Activated naive CD4-positive, alpha-beta T cell treated with anti-CD3 and anti-CD28 coated beads, Interleukin-2, amount 50 U/mL, for 24 hours (primary cell): ENCODE data around the gene ZNF480.
"Not testable (repeated sequence)": the region's sequence is repeated elsewhere in the genome, so short reads cannot be mapped to it uniquely, and the experiment has no call there.

Experiments used
- H3K27ac Mint-ChIP-seq: one replicate; pipeline ENCODE4 v1.8.0; 2021; ENCODE audit warnings: mild to moderate bottlenecking, mixed read lengths
- H3K27me3 Mint-ChIP-seq: one replicate; pipeline ENCODE4 v1.8.0; 2021; ENCODE audit warnings: mixed read lengths
- H3K36me3 Mint-ChIP-seq: one replicate; pipeline ENCODE4 v1.8.0; 2021; ENCODE audit warnings: mixed read lengths
- H3K4me1 Mint-ChIP-seq: one replicate; pipeline ENCODE4 v1.8.0; 2021; ENCODE audit warnings: mixed read lengths
- H3K4me3 Mint-ChIP-seq: one replicate; pipeline ENCODE4 v1.8.0; 2021; ENCODE audit warnings: mild to moderate bottlenecking, mixed read lengths
- H3K9me3 Mint-ChIP-seq: one replicate; pipeline ENCODE4 v1.8.0; 2021; ENCODE audit warnings: mixed read lengths

The ZNF480 gene

DNA sequence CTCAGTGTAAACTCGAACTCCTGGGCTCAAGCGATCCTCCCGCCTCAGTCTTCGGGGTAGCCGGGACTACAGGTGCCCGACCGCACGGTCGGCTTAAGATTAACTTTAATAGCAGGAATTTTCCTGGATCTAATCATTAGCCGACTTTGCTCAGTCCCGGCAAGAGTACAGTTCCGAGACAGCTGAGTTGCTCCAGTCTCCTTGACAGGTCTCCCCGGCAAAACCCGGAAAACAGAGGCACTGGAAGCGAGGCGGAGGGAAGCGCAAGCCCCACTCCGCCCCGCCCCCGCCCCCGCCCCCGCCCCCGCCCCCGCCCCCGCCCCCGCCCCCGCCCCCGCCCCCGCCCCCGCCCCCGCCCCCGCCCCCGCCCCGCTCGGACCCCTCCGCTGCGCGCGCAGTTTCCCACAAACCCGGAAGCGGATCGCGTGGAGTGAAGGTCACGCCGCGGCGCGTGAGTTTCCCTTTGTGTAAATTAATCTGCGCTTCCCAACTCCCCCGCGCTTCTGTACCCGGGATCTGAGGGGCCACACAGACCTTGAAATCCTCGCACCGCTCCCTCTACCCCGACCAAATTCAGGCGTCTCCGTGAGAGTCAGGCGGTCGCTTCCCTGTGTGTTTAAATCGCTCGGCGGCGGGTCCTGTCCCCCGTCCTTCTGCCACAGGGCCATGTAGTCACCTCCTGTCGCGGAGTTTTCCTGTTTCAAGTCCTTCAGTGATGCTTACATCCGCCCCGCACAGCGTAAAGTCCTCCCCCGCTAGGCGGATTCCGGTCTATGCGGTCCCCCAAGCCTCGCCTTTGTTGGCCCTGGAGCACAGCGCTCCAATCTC, at the start of gene ZNF480:
TSS of gene ZNF480 (plus strand) at position 397 of the 828 bp plus-strand sequence. CDS start 3,244 bp downstream, outside the sequence.
- peaks cover 44% of the 10 kb centered on the region for H3K36me3 Mint-ChIP-seq

DNA sequence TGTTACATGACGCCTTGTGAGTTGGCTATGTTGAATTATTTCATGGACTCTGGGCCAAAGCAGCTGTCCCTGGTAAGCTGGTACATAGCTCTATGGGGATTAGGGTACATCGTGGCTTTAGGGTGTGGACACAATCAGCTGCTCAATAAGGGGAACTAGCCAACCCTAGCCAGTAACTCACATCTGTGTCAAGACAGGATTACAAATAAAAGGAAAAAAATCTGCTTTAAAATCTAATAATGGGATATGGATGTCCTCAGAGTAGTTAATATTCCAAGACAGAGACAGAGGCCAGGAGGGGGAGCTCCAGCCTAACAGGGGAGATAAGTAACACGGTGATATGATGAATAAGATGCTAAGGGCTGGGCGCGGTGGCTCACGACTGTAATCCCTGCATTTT, 48.7 kb upstream of the ZNF480 start:
- no peaks in the 10 kb centered on the region for H3K4me1 Mint-ChIP-seq
- H3K4me3 Mint-ChIP-seq: no peak overlapping the region
- no peak overlapping the region for H3K27ac Mint-ChIP-seq
- no peaks in the 10 kb centered on the region for H3K36me3 Mint-ChIP-seq
- no peaks in the 10 kb centered on the region for H3K27me3 Mint-ChIP-seq
- H3K9me3 Mint-ChIP-seq: no peaks in the 10 kb centered on the region

More for the DNA sequence above, at the start of gene ZNF480:
- H3K27me3 Mint-ChIP-seq: no peaks in the 10 kb centered on the region
- peaks cover 19% of the 10 kb centered on the region for H3K4me1 Mint-ChIP-seq
- peaks cover 28% of the 10 kb centered on the region for H3K9me3 Mint-ChIP-seq
- H3K4me3 Mint-ChIP-seq: peak within 1 kb of the TSS; percentile 96
- peak within 1 kb of the TSS; percentile 99 for H3K27ac Mint-ChIP-seq

DNA sequence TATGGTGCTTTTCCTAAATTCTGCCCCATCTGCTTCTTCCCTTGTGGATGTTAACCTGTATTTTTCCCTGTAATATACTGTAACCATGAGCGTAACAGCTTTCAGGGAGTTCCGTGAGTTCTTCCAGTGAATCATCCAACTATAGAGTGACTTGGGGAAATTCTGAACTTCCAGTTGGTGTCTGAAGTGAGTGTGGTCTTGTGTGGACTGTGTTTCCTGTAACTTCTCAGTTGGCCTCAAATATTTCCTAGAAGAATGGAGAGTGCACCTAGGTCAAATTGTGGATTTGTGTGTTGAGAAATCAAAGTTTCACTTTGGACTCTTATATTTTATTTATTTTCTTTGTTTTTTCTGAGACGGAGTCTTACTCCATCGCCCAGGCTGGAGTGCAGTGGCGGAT, 38.5 kb upstream of the ZNF480 start:
- no peak overlapping the region for H3K27ac Mint-ChIP-seq
- H3K27me3 Mint-ChIP-seq: no peaks in the 10 kb centered on the region
- no peaks in the 10 kb centered on the region for H3K4me1 Mint-ChIP-seq
- no peak overlapping the region for H3K4me3 Mint-ChIP-seq
- peaks cover 4% of the 10 kb centered on the region for H3K36me3 Mint-ChIP-seq
- H3K9me3 Mint-ChIP-seq: no peaks in the 10 kb centered on the region

DNA sequence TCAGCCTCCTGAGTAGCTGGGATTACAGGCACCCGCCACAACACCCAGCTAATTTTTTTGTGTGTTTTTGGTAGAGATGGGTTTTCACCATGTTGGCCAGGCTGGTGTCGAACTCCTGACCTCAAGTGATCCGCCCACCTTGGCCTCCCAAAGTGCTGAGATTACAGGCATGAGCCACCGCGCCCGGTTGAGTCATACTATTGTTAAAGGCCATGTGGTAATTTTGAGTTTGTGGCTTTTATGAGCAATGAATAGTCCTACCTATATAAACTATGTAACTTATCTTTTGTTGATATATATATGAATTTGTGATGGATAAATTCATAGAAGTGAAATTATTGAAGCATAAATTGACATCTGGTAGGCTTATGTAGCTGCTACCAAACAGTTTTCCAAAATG, 31.4 kb upstream of the ZNF480 start:
- H3K9me3 Mint-ChIP-seq, H3K27me3 Mint-ChIP-seq, H3K4me1 Mint-ChIP-seq, H3K27ac Mint-ChIP-seq, H3K4me3 Mint-ChIP-seq: not testable (repeated sequence)
- H3K36me3 Mint-ChIP-seq: peaks cover 11% of the 10 kb centered on the region

DNA sequence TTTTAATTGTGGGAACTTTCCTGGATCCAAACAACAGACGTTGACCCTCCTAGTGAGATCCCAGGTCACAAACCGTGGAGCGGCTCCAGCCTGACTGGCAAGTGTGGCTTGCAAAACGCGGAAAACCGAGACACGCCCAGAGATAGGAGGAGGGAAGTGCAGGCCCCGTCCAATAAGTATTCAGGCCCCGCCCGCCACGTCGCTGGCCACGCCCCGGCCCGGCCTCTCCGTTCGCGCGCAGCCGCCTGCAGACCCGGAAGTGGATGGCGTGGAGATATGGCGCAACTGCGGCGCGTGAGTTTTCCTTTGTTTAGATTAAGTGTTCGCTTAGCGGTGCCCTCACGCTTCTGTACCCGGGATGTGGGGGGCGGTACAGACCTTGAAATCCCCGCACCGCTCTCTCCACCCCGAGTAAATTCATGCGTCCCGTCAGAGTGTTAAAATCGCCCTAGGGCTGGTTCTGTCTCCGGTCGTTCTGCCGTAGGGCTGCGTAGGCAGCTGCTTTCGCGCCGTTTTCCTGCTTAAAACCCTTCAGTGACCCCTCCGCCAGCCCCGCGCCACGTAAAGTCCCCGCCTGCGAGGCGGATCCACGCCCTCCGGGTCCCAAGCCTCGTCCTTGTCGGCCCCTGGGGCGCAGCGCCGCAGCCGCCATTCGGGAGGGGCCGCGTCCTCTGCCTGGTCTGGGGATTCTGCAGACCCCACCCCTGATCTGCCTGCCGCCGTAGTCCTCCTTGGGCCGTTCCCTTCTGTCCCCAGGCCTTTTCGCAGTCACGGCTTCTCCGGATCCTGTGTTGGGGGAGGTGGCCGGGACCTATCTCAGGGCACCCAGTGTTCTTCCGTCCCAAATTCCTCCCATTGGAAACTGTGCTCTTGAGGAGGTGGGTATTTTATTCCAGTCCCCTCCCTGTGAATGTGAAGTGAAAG, 27.4 kb upstream of the ZNF480 start, which contains the start of gene ZNF766:
TSS of gene ZNF766 (plus strand) at position 250 of the 924 bp plus-strand sequence. CDS start at position 277, 27 bp downstream.
- Mint-ChIP-seq H3K27ac (peak within 1 kb of the TSS; percentile 97), H3K4me1 (peaks cover 41% of the 10 kb centered on the region), H3K9me3 (peaks cover 23% of the 10 kb centered on the region), H3K27me3 (no peaks in the 10 kb centered on the region), H3K4me3 (peak within 1 kb of the TSS; percentile 99), H3K36me3 (peaks cover 31% of the 10 kb centered on the region)

DNA sequence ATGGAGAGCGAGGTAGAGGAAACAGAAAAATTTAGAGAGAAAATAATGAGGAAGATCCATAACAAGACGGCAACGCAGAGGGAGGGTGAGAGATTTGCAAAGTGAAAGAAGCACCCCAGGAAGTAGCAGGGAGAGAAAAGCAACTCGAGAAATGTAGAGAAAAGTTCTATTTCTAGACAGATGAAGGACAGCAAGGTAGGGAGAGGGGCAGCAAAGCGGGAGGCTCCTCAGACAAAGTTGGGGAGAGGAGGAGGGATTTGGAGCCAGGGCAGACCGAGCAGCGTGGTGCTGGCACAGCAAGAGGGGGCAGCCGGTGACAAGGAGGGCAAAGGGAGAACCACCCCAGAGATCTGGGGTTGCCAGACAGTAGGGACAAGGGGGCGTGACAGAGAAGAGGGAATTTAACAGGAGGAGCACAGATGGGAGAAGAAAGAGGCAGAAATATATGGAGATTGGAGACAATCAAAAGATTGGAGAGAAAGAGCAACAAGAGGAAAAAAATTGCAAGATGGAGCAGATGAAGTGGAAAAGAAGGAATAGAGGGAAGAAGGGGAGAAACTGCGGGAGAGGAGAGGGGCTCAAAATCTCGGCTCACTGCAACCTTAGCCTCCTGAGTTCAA, 26.6 kb upstream of the ZNF480 start:
- Mint-ChIP-seq H3K36me3 (peaks cover 36% of the 10 kb centered on the region), H3K9me3 (peaks cover 25% of the 10 kb centered on the region), H3K27ac (peak overlapping the region; percentile 97), H3K27me3 (no peaks in the 10 kb centered on the region), H3K4me3 (peak overlapping the region; percentile 99), H3K4me1 (peaks cover 44% of the 10 kb centered on the region)

DNA sequence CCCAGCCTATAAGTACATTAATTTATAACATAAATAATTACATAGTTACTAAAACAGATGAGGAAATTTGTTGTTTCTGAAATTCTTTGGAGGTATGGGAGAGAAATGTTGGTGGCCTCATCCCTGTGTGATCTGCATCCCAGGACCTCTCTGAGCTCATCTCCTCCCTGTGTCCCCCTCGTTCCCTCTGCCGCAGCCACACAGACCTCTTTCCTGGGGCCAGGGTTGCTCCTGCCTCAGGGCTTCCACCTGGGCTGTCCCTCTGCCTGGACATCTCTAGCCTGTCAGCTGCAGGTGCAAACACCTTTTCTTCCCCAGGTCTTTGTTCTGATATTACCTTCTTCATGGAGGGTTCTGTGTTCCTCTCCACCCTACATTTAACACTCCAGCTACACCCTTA, 23.7 kb upstream of the ZNF480 start:
- Mint-ChIP-seq H3K36me3 (peaks cover 54% of the 10 kb centered on the region), H3K27me3 (no peaks in the 10 kb centered on the region), H3K4me3 (peak overlapping the region; percentile 42), H3K27ac (no peak overlapping the region), H3K9me3 (peaks cover 31% of the 10 kb centered on the region), H3K4me1 (peaks cover 52% of the 10 kb centered on the region)

DNA sequence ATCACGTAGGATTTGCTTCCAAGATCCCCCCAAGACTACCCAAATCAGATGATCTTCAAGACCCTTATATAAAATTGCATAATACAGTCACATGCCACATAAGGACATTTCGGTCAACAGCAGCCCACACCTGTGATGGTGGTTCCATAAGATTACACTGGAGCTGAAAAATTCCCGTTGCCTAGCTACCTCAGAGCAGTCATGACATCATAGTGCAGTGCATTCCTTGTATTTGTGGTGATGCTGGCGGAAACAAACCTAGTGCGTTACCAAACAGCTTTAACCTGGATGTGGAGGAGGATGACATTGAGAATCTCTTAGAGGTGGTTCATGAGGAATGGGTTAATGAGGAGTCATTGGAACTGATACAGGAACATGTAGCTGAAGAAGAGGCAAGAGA, 22.8 kb upstream of the ZNF480 start:
- H3K27me3 Mint-ChIP-seq: no peaks in the 10 kb centered on the region
- peaks cover 36% of the 10 kb centered on the region for H3K9me3 Mint-ChIP-seq
- no peak overlapping the region for H3K27ac Mint-ChIP-seq
- H3K36me3 Mint-ChIP-seq: peaks cover 62% of the 10 kb centered on the region
- peaks cover 55% of the 10 kb centered on the region for H3K4me1 Mint-ChIP-seq
- no peak overlapping the region for H3K4me3 Mint-ChIP-seq

DNA sequence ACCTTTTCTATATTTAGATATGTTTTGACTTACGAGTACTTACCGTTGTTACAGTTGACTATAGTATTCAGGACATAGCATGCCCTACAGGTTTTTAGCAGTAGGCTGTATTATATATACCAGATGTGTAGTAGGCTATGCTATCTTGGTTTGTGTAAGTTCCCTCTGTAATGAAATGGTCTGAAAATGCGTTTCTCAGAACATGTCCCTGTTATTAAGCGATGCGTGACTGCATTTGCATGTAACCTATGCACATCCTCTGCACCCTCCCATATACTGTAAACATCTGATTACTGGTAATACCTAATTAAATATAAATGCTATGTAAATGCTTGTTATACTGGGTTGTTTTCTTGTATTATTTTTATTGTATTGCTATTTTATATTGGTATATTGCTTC, 21.0 kb upstream of the ZNF480 start:
- Mint-ChIP-seq H3K27ac (no peak overlapping the region), H3K4me3 (no peak overlapping the region), H3K4me1 (peaks cover 44% of the 10 kb centered on the region), H3K27me3 (no peaks in the 10 kb centered on the region), H3K9me3 (peaks cover 36% of the 10 kb centered on the region), H3K36me3 (peaks cover 58% of the 10 kb centered on the region)

DNA sequence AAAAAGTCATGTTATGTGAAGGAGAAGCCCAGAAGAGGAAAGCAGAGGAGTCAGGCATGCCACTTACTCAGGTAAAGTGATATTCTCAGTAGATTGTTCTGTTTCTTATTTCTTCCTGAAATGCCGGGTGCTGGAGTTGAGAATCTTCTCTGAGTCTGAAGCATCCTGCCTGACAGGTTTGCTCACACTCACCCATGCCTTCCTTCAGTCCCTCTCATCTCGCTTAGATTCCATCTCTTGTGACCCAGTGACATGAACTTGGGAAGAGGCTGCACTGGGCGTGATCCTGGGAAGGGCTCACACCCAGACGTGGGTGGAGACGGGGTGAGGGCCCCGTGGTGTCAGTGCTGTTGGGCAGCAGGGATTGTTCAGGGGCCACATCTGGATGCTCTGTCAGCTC, 19.5 kb upstream of the ZNF480 start:
- peaks cover 63% of the 10 kb centered on the region for H3K36me3 Mint-ChIP-seq
- peaks cover 30% of the 10 kb centered on the region for H3K9me3 Mint-ChIP-seq
- H3K4me1 Mint-ChIP-seq: peaks cover 31% of the 10 kb centered on the region
- H3K4me3 Mint-ChIP-seq: no peak overlapping the region
- H3K27ac Mint-ChIP-seq: no peak overlapping the region
- no peaks in the 10 kb centered on the region for H3K27me3 Mint-ChIP-seq

DNA sequence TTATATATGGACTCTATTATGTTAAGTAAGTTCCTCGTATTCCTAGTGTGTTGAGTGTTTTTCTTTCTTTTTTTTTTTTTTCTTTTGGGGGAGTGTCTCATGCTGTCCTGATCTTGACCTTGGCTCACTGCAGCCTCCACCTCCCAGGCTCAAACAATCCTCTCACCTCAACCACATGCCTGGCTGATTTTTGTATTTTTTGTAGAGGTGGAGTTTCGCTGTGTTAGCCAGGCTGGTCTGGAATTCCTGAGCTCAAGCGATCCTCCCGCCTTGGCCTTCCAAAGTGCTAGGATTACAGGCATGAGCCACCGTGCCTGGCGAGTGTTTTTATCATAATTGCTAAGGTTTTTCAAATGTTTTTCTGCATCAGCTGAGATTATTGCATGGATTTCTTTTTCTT, 10.7 kb upstream of the ZNF480 start:
- Mint-ChIP-seq H3K27ac (no peak overlapping the region), H3K27me3 (no peaks in the 10 kb centered on the region), H3K36me3 (peaks cover 72% of the 10 kb centered on the region), H3K4me3 (no peak overlapping the region), H3K9me3 (peaks cover 19% of the 10 kb centered on the region), H3K4me1 (no peaks in the 10 kb centered on the region)

DNA sequence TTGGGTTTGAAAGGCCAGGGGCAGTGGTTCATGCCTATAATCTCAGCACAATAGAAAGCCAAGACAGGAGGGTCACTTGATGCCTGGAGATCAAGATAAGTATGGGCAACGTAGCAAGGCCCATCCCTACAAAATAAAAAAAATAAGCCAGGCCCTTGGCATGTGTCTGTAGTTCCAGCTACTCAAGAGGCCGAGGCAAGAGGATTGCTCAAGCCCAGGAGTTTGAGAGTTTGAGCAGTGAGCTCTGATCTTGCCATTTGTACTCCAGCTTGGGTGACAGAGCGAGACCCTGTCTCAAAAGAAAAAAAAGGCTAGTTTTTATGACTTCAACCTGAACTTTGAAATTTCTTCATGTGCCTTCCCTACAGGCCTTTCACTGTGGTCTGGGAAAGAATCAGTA, 5.2 kb upstream of the ZNF480 start:
- no peak overlapping the region for H3K4me3 Mint-ChIP-seq
- no peaks in the 10 kb centered on the region for H3K4me1 Mint-ChIP-seq
- H3K27me3 Mint-ChIP-seq: no peaks in the 10 kb centered on the region
- H3K27ac Mint-ChIP-seq: no peak overlapping the region
- H3K9me3 Mint-ChIP-seq: peaks cover 19% of the 10 kb centered on the region
- H3K36me3 Mint-ChIP-seq: peaks cover 39% of the 10 kb centered on the region

DNA sequence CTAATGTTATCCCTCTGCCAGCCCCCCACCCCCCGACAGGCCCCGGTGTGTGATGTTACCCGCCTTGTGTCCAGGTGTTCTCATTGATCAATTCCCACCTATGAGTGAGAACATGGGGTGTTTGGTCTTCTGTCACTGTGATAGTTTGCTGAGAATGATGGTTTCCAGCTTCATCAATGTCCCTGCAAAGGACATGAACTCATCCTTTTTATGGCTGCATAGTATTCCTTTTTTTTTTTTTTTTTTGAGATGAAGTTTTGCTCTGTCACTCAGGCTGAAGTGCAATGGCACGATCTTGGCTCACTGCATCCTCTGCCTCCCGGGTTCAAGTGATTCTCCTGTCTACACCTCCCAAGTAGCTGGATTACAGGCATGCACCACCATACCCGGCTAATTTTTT, 4.0 kb upstream of the ZNF480 start:
- H3K27ac Mint-ChIP-seq, H3K4me3 Mint-ChIP-seq, H3K27me3 Mint-ChIP-seq, H3K4me1 Mint-ChIP-seq: not testable (repeated sequence)
- Mint-ChIP-seq H3K9me3 (peaks cover 13% of the 10 kb centered on the region), H3K36me3 (peaks cover 35% of the 10 kb centered on the region)

DNA sequence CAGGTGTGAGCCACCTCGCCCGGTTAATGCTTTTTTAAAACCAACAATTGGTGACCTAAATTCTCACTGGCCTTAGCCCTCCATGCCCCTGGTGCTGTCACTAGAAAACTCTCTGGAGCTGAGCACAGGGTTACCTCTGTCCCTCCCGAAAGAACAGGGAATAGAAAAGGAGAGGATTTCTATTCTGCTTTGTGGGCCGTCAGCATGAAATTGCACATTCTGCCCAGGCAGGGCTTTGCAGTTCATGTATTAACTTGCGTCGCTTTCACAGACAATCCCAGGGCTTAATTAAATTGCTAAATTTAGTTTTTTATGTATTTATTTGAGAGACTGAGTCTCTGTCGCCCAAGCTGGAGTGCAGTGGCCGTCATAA, 583 bp upstream of the ZNF480 start:
- no peak overlapping the region for H3K27ac Mint-ChIP-seq

DNA sequence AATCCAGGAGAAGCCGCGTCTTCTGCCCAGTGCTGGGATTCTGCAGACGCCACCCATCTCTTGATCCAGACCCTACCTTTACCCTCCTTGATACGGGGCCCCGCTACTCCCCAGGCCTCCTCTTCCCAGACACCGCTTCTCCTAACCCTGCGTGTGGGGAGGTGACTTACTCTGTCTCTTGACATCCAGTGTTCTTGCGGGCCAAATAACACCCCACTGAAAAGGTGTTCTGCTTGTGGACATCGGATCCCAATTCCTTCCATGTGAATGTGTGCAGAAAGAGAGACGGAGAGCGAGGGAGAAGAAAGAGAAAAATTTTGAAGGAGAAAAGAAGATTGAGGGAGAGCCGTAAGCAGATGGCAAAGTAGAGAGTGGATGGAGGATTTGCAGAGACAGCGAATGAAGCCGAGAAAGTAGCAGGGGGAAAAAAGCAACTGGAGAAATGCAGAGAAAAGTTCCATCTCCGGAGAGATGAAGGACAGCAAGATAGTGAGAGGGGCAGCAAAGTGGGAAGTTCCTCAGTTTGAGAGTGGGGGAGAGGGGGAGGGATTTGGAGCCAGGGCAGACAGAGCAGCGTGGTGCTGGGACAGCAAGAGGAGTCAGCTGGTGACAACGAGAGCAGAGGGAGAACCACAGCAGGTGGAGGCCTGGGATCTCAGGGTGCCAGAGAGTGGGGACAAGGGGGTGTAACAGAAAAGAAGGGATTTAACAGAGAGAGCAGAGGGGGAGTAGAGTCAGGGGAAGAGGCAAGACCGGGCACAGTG, 814 bp downstream of the ZNF480 start:
- H3K9me3 Mint-ChIP-seq: peaks cover 26% of the 10 kb centered on the region
- no peaks in the 10 kb centered on the region for H3K27me3 Mint-ChIP-seq

More for the DNA sequence above, 583 bp upstream of the ZNF480 start:
- Mint-ChIP-seq H3K4me3 (peak overlapping the region; percentile 82), H3K9me3 (peaks cover 23% of the 10 kb centered on the region), H3K36me3 (peaks cover 41% of the 10 kb centered on the region), H3K27me3 (no peaks in the 10 kb centered on the region), H3K4me1 (peaks cover 19% of the 10 kb centered on the region)

More for the DNA sequence above, 814 bp downstream of the ZNF480 start:
- Mint-ChIP-seq H3K4me3 (peak overlapping the region; percentile 96), H3K27ac (peak overlapping the region; percentile 99), H3K4me1 (peaks cover 19% of the 10 kb centered on the region), H3K36me3 (peaks cover 48% of the 10 kb centered on the region)
